BLaER1 treated with 17β-estradiol and CSF1 and Interleukin-3, amounts not matched to agents 10 nM and 100 nM (cell line): ENCODE data around the gene FAM180A.

ENCODE experiments used
- H3K27ac ChIP-seq, 11 experiments: shearing (Covaris generic); formaldehyde crosslinking; 2 replicates each; pipeline ENCODE4 v1.8.1; 2022
- H3K27me3 ChIP-seq, 11 experiments: shearing (Covaris generic); formaldehyde crosslinking; 2 replicates each; pipeline ENCODE4 v1.8.1; 2022
- H3K36me3 ChIP-seq, 11 experiments: shearing (Covaris generic); formaldehyde crosslinking; 2 replicates each; pipeline ENCODE4 v1.8.1; 2022
- H3K4me1 ChIP-seq, 10 experiments: shearing (Covaris generic); formaldehyde crosslinking; 2 replicates each; pipeline ENCODE4 v1.8.1; 2022
- H3K4me2 ChIP-seq, 11 experiments: shearing (Covaris generic); formaldehyde crosslinking; 2 replicates each; pipeline ENCODE4 v1.8.1; 2022
- H3K4me3 ChIP-seq, 10 experiments: shearing (Covaris generic); formaldehyde crosslinking; 2 replicates each; pipeline ENCODE4 v1.8.1; 2022
- H3K9ac ChIP-seq, 11 experiments: shearing (Covaris generic); formaldehyde crosslinking; 2 replicates each; pipeline ENCODE4 v1.8.1; 2022
- H3K9me3 ChIP-seq, 11 experiments: shearing (Covaris generic); formaldehyde crosslinking; replicated peaks in 1 of 11; 2 replicates each; pipeline ENCODE4 v1.8.1; 2022
- H4K20me1 ChIP-seq, 11 experiments: shearing (Covaris generic); formaldehyde crosslinking; 2 replicates each; pipeline ENCODE4 v1.8.1; 2022
- Cebpa-rat ChIP-seq, 11 experiments: shearing (Covaris generic); IDR thresholded peaks; 2 replicates each; pipeline ENCODE4 v1.8.1; 2022

FAM180A gene

DNA sequence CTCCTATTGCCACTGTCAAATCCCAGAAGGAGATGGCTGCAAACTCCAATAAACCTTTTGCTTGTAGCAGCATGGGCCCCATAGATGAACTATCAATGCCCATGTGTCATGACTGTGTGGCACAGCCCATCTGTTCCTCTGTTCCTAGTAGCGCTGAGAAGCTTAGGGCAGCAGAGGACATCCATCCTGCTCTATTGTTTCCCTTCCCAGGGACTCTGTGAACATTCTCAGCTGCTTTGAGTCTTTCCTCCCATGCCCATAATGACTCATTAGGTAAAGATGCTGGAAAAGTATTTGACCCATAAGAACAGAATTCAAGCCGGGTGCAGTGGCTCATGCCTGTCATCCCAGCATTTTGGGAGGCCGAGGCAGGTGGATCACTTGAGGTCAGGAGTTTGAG lies 58.0 kb downstream of the FAM180A start:
- Histone ChIP-seq H3K36me3 (peaks cover 5 to 76% (median 25%) of the 10 kb centered on the region in 11 experiments; a peak in 19 of 22 replicates), H3K27ac (no peak overlapping the region), H3K9me3 (no peaks in the 10 kb centered on the region), H3K4me3 (no peak overlapping the region), H4K20me1 (no peaks in the 10 kb centered on the region), H3K4me2 (no peak overlapping the region), H3K9ac (no peak overlapping the region), H3K4me1 (no peaks in the 10 kb centered on the region), H3K27me3 (no peaks in the 10 kb centered on the region)
- TF ChIP-seq Cebpa-rat (IDR thresholded peaks at IDR 0.05), result no peak

DNA sequence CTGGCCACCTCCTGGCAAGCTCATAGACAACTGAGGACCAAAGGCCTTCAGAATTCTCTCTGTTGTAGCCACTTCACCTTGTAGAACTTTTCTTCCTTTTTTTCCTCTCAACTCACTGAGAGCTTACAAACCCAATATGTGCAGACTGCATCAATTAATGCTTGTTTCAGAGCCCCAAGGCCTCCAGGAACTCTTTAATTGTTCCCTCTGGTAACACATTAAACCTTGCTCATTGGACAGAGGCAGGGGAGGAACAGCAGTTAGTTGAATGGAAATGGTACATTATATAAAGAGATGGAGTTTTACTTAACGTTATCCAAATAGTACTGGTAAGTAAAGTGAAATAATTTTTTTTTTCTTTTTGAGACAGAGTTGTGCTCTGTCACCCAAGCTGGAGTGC lies 61.1 kb downstream of the FAM180A start:
- H3K4me3 ChIP-seq, result no peak overlapping the region
- H3K4me2 ChIP-seq, result no peak overlapping the region
- no peaks in the 10 kb centered on the region for H3K9me3 ChIP-seq
- no peak overlapping the region for H3K27ac ChIP-seq
- peaks cover 5 to 75% (median 33%) of the 10 kb centered on the region in 11 experiments; a peak in 19 of 22 replicates for H3K36me3 ChIP-seq
- H3K4me1 ChIP-seq, result no peaks in the 10 kb centered on the region
- H3K27me3 ChIP-seq, result no peaks in the 10 kb centered on the region
- H4K20me1 ChIP-seq, result peaks cover 0 to 16% (median under 1%) of the 10 kb centered on the region in 11 experiments; a peak in 8 of 22 replicates
- no peak for TF ChIP-seq Cebpa-rat (IDR thresholded peaks at IDR 0.05)
- H3K9ac ChIP-seq, result no peak overlapping the region

DNA sequence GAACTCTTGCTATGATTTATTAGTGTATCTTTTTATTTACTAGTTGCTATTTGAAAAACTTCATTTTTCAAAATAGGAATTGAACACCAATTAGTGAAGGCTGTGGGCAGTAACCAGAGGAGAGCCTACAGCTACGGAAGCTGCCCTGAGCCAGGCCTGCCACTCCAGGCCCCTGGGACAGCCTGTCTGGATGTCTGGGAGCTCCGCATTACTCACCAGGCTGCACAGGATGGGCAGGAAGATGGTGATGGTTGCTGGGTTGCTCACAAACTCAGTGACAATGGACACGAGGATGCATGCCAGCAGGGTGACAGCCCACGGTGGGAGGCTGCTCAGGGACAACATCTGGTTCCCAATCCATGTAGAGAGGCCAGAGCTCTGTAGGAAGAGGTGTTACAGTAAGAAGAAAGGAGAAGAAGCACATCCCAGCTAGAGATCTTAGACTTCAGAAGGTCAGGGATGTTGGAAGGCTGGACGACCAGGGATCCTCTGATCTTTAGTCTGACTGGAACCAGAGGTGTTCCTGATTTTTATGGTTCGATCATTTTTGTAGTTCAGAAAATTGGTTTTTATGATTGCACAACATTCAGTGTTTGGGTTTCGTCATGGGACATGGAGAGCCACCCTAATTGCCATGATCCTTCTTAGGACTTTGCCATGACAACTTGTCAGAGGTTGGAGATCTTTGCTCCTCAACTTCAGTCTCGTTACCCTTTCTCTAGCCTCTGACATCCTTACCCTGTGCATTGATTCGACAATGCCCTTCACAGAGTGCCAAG lies 63.1 kb downstream of the FAM180A start:
- no peaks in the 10 kb centered on the region for H3K9me3 ChIP-seq
- no peak overlapping the region for H3K9ac ChIP-seq
- no peak overlapping the region for H3K27ac ChIP-seq
- H3K27me3 ChIP-seq, result no peaks in the 10 kb centered on the region
- TF ChIP-seq Cebpa-rat (IDR thresholded peaks at IDR 0.05), result peak in 4 of 11 experiments; percentile 39 to 69 (median 56); a peak in 5 of 22 replicates
- H3K4me1 ChIP-seq, result no peaks in the 10 kb centered on the region
- peaks cover 7 to 78% (median 33%) of the 10 kb centered on the region in 11 experiments; a peak in 19 of 22 replicates for H3K36me3 ChIP-seq
- H3K4me3 ChIP-seq, result no peak overlapping the region
- peaks cover 0 to 22% (median 9%) of the 10 kb centered on the region in 11 experiments; a peak in 10 of 22 replicates for H4K20me1 ChIP-seq
- no peak overlapping the region for H3K4me2 ChIP-seq

DNA sequence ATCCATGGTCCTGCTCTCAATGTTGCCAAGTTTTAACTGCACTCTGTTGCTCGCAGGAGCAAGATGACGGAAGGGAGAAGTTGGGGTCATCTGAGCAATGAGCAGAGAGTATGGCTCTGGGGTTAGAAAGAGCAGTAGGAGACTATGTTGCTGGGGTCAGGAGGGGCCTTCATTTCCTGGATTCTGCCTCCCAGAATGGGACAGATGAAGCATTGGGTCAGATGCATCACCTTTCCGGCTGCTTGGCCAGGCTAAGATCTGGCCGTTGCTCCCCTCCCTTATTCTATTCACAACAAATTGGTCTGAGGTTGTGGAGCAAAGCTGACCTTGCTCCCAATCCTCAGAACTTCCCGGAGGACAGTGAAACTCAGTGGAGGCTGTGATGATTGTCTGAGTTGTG lies 63.9 kb downstream of the FAM180A start:
- H3K27me3 ChIP-seq, result no peaks in the 10 kb centered on the region
- H3K36me3 ChIP-seq, result peaks cover 7 to 80% (median 29%) of the 10 kb centered on the region in 11 experiments; a peak in 19 of 22 replicates
- no peak for TF ChIP-seq Cebpa-rat (IDR thresholded peaks at IDR 0.05)
- no peaks in the 10 kb centered on the region for H3K9me3 ChIP-seq
- H3K9ac ChIP-seq, result no peak overlapping the region
- H3K4me2 ChIP-seq, result no peak overlapping the region
- H4K20me1 ChIP-seq, result peaks cover 0 to 22% (median 9%) of the 10 kb centered on the region in 11 experiments; a peak in 10 of 22 replicates
- H3K27ac ChIP-seq, result no peak overlapping the region
- H3K4me1 ChIP-seq, result no peaks in the 10 kb centered on the region
- no peak overlapping the region for H3K4me3 ChIP-seq

DNA sequence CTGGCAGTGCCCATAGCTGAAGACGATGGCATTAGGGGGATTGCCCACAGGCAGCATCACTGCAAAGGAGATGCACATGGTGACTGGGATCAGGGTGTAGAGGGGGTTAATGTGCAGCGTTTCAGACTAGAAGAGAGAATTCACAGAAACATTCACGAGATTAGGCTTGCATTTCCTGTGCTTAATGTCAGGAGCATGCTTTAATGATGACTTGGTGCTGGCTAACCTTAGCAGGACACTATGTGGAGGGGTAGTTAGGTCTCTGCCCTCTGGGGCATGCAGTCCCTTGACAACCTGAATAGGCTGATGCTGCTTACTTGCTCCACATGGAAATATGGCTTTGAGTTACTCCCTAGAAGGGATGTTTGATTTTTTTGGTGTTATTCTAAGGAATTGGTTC lies 64.5 kb downstream of the FAM180A start:
- H3K27ac ChIP-seq, result no peak overlapping the region
- TF ChIP-seq Cebpa-rat (IDR thresholded peaks at IDR 0.05), result no peak

DNA sequence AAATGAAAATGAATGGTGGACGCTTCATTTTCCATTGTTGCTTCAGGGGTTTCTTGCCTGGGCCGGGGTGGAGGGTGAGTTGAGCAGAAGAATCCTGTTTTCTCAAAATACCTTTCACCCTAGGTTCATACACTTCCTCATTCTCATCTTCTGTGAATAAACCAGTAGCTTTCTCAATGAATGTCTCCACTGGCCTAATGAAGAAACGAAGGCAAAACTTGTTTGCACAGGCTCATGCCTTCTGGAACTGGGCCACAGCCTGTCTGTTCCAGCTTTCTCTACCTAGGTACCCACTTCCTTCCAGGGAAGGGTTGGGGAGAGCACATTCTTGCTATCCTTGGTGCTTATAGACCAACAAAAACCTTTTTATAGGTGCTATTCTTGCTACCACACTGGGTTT lies 65.0 kb downstream of the FAM180A start:
- Histone ChIP-seq H3K36me3 (peaks cover 2 to 80% (median 33%) of the 10 kb centered on the region in 11 experiments; a peak in 20 of 22 replicates), H3K9me3 (no peaks in the 10 kb centered on the region), H3K4me1 (no peaks in the 10 kb centered on the region), H3K27me3 (no peaks in the 10 kb centered on the region), H4K20me1 (peaks cover 0 to 22% (median 9%) of the 10 kb centered on the region in 11 experiments; a peak in 10 of 22 replicates), H3K4me2 (no peak overlapping the region), H3K4me3 (no peak overlapping the region), H3K9ac (no peak overlapping the region), H3K27ac (no peak overlapping the region)
- no peak for TF ChIP-seq Cebpa-rat (IDR thresholded peaks at IDR 0.05)

More for the DNA sequence above, 64.5 kb downstream of the FAM180A start:
- H3K9ac ChIP-seq, result no peak overlapping the region
- H3K27me3 ChIP-seq, result no peaks in the 10 kb centered on the region
- H4K20me1 ChIP-seq, result peaks cover 0 to 22% (median 9%) of the 10 kb centered on the region in 11 experiments; a peak in 10 of 22 replicates
- no peaks in the 10 kb centered on the region for H3K4me1 ChIP-seq
- H3K4me3 ChIP-seq, result no peak overlapping the region
- no peaks in the 10 kb centered on the region for H3K9me3 ChIP-seq
- peaks cover 7 to 80% (median 28%) of the 10 kb centered on the region in 11 experiments; a peak in 19 of 22 replicates for H3K36me3 ChIP-seq
- no peak overlapping the region for H3K4me2 ChIP-seq

DNA sequence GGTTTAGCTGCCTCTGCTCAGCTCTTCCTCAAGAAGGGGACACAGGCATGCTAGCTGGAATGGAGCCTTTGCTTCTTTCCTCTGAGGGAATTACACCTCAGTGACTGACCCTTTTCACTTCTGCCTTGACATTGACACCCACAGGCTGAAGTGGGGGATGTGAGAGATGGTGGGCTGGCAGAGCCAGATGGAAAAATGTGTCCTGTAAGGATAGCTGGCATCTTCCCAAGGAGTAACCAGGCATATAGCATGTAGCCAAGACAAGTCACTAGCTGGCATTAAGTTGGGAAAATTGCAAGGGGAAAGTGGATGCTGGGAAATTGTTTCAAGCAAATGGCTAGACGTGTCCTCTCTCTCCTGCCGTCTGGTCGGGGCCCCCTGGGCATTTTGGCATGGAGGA lies 66.4 kb downstream of the FAM180A start:
- no peak overlapping the region for H3K27ac ChIP-seq
- no peak for TF ChIP-seq Cebpa-rat (IDR thresholded peaks at IDR 0.05)
- H3K9me3 ChIP-seq, result no peaks in the 10 kb centered on the region
- H3K4me1 ChIP-seq, result no peaks in the 10 kb centered on the region
- no peak overlapping the region for H3K9ac ChIP-seq
- peaks cover 8 to 89% (median 45%) of the 10 kb centered on the region in 11 experiments for H3K36me3 ChIP-seq
- no peak overlapping the region for H3K4me2 ChIP-seq
- H4K20me1 ChIP-seq, result peaks cover 0 to 22% (median 9%) of the 10 kb centered on the region in 11 experiments; a peak in 10 of 22 replicates
- H3K4me3 ChIP-seq, result no peak overlapping the region
- H3K27me3 ChIP-seq, result no peaks in the 10 kb centered on the region

DNA sequence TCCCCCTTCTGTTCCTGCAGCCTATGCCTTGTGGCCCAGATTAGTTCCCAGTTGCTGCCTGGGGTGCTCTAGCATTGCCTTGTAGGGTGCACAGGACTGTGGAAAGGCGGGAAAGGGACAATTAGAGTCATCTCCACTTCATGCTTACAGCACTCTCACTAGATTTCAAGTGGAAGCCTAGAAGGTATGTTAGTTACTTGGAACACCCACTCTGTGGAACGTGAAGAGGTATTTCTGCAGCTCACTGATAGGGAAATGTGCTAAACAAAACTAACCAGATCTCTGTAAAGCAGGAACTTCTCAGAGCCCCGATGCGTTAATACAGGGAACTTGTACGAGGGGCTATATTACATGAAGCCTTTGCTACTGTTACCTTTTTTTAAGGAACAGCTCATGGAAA lies 66.9 kb downstream of the FAM180A start:
- no peak overlapping the region for H3K9ac ChIP-seq
- no peaks in the 10 kb centered on the region for H3K9me3 ChIP-seq
- H3K4me2 ChIP-seq, result no peak overlapping the region
- no peaks in the 10 kb centered on the region for H3K4me1 ChIP-seq
- no peak overlapping the region for H3K4me3 ChIP-seq
- no peak for TF ChIP-seq Cebpa-rat (IDR thresholded peaks at IDR 0.05)
- peaks cover 13 to 89% (median 49%) of the 10 kb centered on the region in 11 experiments for H3K36me3 ChIP-seq
- H4K20me1 ChIP-seq, result peaks cover 0 to 22% (median 9%) of the 10 kb centered on the region in 11 experiments; a peak in 10 of 22 replicates
- no peak overlapping the region for H3K27ac ChIP-seq
- no peaks in the 10 kb centered on the region for H3K27me3 ChIP-seq
